ENCODE data around the gene CRYGN. TPM values are rescaled to one million over a fixed set of nuclear protein-coding genes. Genes with fewer than 3 reads are reported as not detected.

Gene CRYGN
- under 1 TPM in 2 of 10 donors, not detected in 8; 0.15 to 0.72 TPM for total RNA-seq
- under 1 TPM; 0.07 to 0.29 TPM for polyA plus RNA-seq
- long read RNA-seq, donor 1, result 0 reads
- long read RNA-seq, donor 2, partial matches to known transcripts, result 0 of 1 reads
- long read RNA-seq, donor 2, other reads (novel, unspliced or antisense), result 1 of 1 reads
- long read RNA-seq, donor 3, result 0 reads

- peaks cover 0 to 25% (median 15%) of the 10 kb centered on the region in 9 donors for H3K4me1 ChIP-seq
- peak within 1 kb of the TSS; percentile 18 to 46 (median 30) for H3K4me3 ChIP-seq
- H3K36me3 ChIP-seq, result no peaks in the 10 kb centered on the region
- ATAC-seq (peak in 3 of 8 donors; percentile 10 to 18 (median 10)), DNase-seq (no peak)
- H3K9me3 ChIP-seq, result no peaks in the 10 kb centered on the region
- TF ChIP-seq CTCF (IDR thresholded peaks at IDR 0.05), result no peak
- WGBS, 2 donors, result 12 to 13% methylated on average over 46 to 51 of the region's 51 CpGs
- H3K27me3 ChIP-seq, result peaks cover 0 to 33% (median 23%) of the 10 kb centered on the region in 7 donors
- H3K27ac ChIP-seq, result no peak within 1 kb of the TSS
- intact Hi-C loops (cut with DNase I), result loop anchor here in 3 of 10 donors (5.0 kb wide), 2 partner anchors 58 to 63 kb away; no protein-coding TSS in a partner anchor
Measured at GRCh38 chr7:151439855-151440798, at the start of gene CRYGN. CRYGN (minus strand) TSS chr7:151440141; CDS start chr7:151439917, 224 bp downstream.

- H3K27ac ChIP-seq, result peak overlapping the region in 7 of 10 donors; percentile 21 to 68 (median 36)
- peak in 4 of 8 donors; percentile 42 to 60 (median 43) for ATAC-seq
- H3K4me3 ChIP-seq, result no peak overlapping the region
- no peak for DNase-seq
- intact Hi-C loops (cut with DNase I), result no loop called here
- TF ChIP-seq CTCF (IDR thresholded peaks at IDR 0.05), result no peak
- peaks cover 11 to 79% (median 57%) of the 10 kb centered on the region in 9 donors for H3K4me1 ChIP-seq
- H3K27me3 ChIP-seq, result no peaks in the 10 kb centered on the region
- H3K9me3 ChIP-seq, result no peaks in the 10 kb centered on the region
- peaks cover 0 to 60% (median 7%) of the 10 kb centered on the region in 9 donors for H3K36me3 ChIP-seq
- WGBS, 2 donors, result 44 to 52% methylated on average over 2 of the region's 2 CpGs
Measured at GRCh38 chr7:151489498-151489897, 49.6 kb upstream of the CRYGN start.

- Histone ChIP-seq H3K4me1 (peaks cover 11 to 74% (median 49%) of the 10 kb centered on the region in 9 donors), H3K9me3 (no peaks in the 10 kb centered on the region), H3K27ac (peak overlapping the region in 1 of 10 donors; percentile 68), H3K27me3 (no peaks in the 10 kb centered on the region), H3K36me3 (peaks cover 0 to 74% (median 10%) of the 10 kb centered on the region in 9 donors), H3K4me3 (no peak overlapping the region)
- intact Hi-C loops (cut with DNase I), result no loop called here
- DNase-seq (no peak), ATAC-seq (no peak)
- no peak for TF ChIP-seq CTCF (IDR thresholded peaks at IDR 0.05)
Measured at GRCh38 chr7:151488096-151488495, 48.2 kb upstream of the CRYGN start.

GRCh38 chr7:151487228-151487627 is 47.3 kb upstream of the CRYGN start:
- intact Hi-C loops (cut with DNase I), result no loop called here
- 77 to 98% methylated on average over 2 of the region's 2 CpGs for WGBS, 2 donors
- Histone ChIP-seq H3K4me1 (peaks cover 11 to 74% (median 55%) of the 10 kb centered on the region in 9 donors), H3K4me3 (no peak overlapping the region), H3K27ac (peak overlapping the region in 2 of 10 donors; percentile 11 to 38), H3K9me3 (no peaks in the 10 kb centered on the region), H3K36me3 (peaks cover 0 to 83% (median 10%) of the 10 kb centered on the region in 9 donors), H3K27me3 (no peaks in the 10 kb centered on the region)
- ATAC-seq (no peak), DNase-seq (no peak)
- no peak for TF ChIP-seq CTCF (IDR thresholded peaks at IDR 0.05)

Measured in heart right ventricle (tissue), 16 donors.